HCT116 (cell line): Measurements from ENCODE around the gene F2RL1. TPM values are rescaled to one million over a fixed set of nuclear protein-coding genes. Genes with fewer than 3 reads are reported as not detected.

ENCODE experiments used
- ATAC-seq: fragments of 200-7000 bp; cut with Tn5 transposase; 2 replicates; pipeline ENCODE4 v1.9.1; 2020; ENCODE audit warnings: mild to moderate bottlenecking, moderate library complexity
- BruUV-seq: library from RNA; stranded (reverse); fragments of 400-500 nt; replicated peaks from 2 replicates; lab custom pipeline; 2021; lab: Mats Ljungman, UMichigan
- CTCF ChIA-PET: fragments of 300-600 bp; sonication (Branson Sonifier 250); formaldehyde crosslinking; loops from one replicate; lab custom pipeline; 2021; ENCODE audit warnings: antibody characterized with exemption; lab: Charles Lee
- POLR2A ChIA-PET: fragments of 300-600, 350-600 bp; sonication (Branson Sonifier 250); formaldehyde crosslinking; loops from one replicate; lab custom pipeline; 2021; ENCODE audit warnings: antibody characterized with exemption; lab: Charles Lee
- RAD21 ChIA-PET, 2 experiments: fragments of 300-600 bp; sonication (Branson Sonifier 250); formaldehyde crosslinking; loops; one replicate each; lab custom pipeline; 2023; ENCODE audit warnings: low total read pairs in 2 of 2; ENCODE audit not compliant: uncharacterized antibody in 2 of 2, unreplicated experiment in 2 of 2, low non-redundant PET in 1 of 2; lab: Charles Lee
- DNase-seq: peaks from one replicate; pipeline ENCODE4 v3.0.0-alpha.2; 2010; ENCODE audit warnings: low read depth, low spot score
- H2AFZ ChIP-seq: fragments of 200-600 bp; shearing (Covaris generic), sonication (generic); 2 replicates; pipeline ENCODE4 v1.6.1; 2017; ENCODE audit warnings: low read depth, mixed run types, mixed read lengths, antibody characterized with exemption, low read length; ENCODE audit not compliant: poor library complexity, severe bottlenecking
- H3K27ac ChIP-seq: 2 replicates; pipeline ENCODE4 v1.5.1; 2012; ENCODE audit warnings: low read depth, low read length
- H3K27me3 ChIP-seq: fragments of 200-600 bp; sonication (generic); 2 replicates; pipeline ENCODE4 v1.6.1; 2016; ENCODE audit warnings: mixed run types, low read length, mixed read lengths; ENCODE audit not compliant: insufficient read depth
- H3K36me3 ChIP-seq, 2 experiments: fragments of 200-500 bp in 1 of 2; fragments of 200-600 bp in 1 of 2; sonication (Bioruptor generic) in 1 of 2; sonication (generic) in 1 of 2; 2 replicates each; pipeline versions ENCODE4 v1.5.1 to v1.6.1; 2014 to 2016; ENCODE audit warnings: low read length in 2 of 2, inconsistent platforms in 1 of 2, mixed read lengths in 1 of 2, mixed run types in 1 of 2; ENCODE audit not compliant: insufficient read depth in 2 of 2, control insufficient read depth in 1 of 2
- H3K4me1 ChIP-seq, 2 experiments: fragments of 200-600 bp in 1 of 2; sonication (generic) in 1 of 2; 2 replicates each; pipeline versions ENCODE4 v1.5.1 to v1.6.1; 2012 to 2017; ENCODE audit warnings: low read length in 2 of 2, inconsistent platforms in 1 of 2, mild to moderate bottlenecking in 1 of 2, mixed read lengths in 1 of 2, mixed run types in 1 of 2, moderate library complexity in 1 of 2; ENCODE audit not compliant: insufficient read depth in 2 of 2, control insufficient read depth in 1 of 2
- H3K4me2 ChIP-seq: fragments of 200-600 bp; sonication (generic); 2 replicates; pipeline ENCODE4 v1.6.1; 2017; ENCODE audit warnings: mixed run types, low read length, mixed read lengths
- H3K4me3 ChIP-seq, 2 experiments: fragments of 200-600 bp in 1 of 2; sonication (generic) in 1 of 2; replicated peaks in 1 of 2; 2 replicates each; pipeline ENCODE4 v1.5.1; 2011 to 2016; ENCODE audit warnings: low read length in 2 of 2, control low read depth in 1 of 2, low read depth in 1 of 2, mild to moderate bottlenecking in 1 of 2, mixed read lengths in 1 of 2, mixed run types in 1 of 2
- H3K79me2 ChIP-seq: fragments of 200-600 bp; sonication (generic); 2 replicates; pipeline ENCODE4 v1.6.1; 2017; ENCODE audit warnings: mild to moderate bottlenecking, mixed run types, low read length, moderate library complexity, mixed read lengths; ENCODE audit not compliant: insufficient read depth
- H3K9ac ChIP-seq: fragments of 200-600 bp; sonication (generic); 2 replicates; pipeline ENCODE4 v1.6.1; 2016; ENCODE audit warnings: low read length, mixed read lengths
- H3K9me2 ChIP-seq: fragments of 200-600 bp; sonication (generic), shearing (Covaris generic); 2 replicates; pipeline ENCODE4 v1.6.1; 2017; ENCODE audit warnings: mixed run types, mild to moderate bottlenecking, moderate library complexity; ENCODE audit not compliant: insufficient read depth
- H3K9me3 ChIP-seq, 2 experiments: fragments of 200-500 bp in 1 of 2; fragments of 200-600 bp in 1 of 2; sonication (Bioruptor generic) in 1 of 2; sonication (generic) in 1 of 2; 2 replicates each; pipeline ENCODE4 v1.6.1; 2014 to 2017; ENCODE audit warnings: low read length in 2 of 2, mixed read lengths in 2 of 2, inconsistent platforms in 1 of 2, low read depth in 1 of 2, mild to moderate bottlenecking in 1 of 2, mixed run types in 1 of 2, moderate library complexity in 1 of 2; ENCODE audit not compliant: control insufficient read depth in 1 of 2, insufficient read depth in 1 of 2
- H4K20me1 ChIP-seq: fragments of 200-600 bp; sonication (generic), shearing (Covaris generic); 2 replicates; pipeline ENCODE4 v1.6.1; 2017; ENCODE audit warnings: mixed run types, mild to moderate bottlenecking, moderate library complexity; ENCODE audit not compliant: insufficient read depth
- EGR1 ChIP-seq: IDR thresholded peaks from 2 replicates; pipeline ENCODE4 v1.6.1; 2012; ENCODE audit warnings: low read depth
- EZH2 ChIP-seq: fragments of 200-600 bp; sonication (generic); IDR thresholded peaks from 2 replicates; pipeline ENCODE4 v1.6.1; 2017; ENCODE audit warnings: antibody characterized with exemption, mixed run types
- EZH2phosphoT487 ChIP-seq: fragments of 200-600 bp; IDR thresholded peaks from 2 replicates; pipeline ENCODE4 v1.6.1; 2018; ENCODE audit warnings: antibody characterized with exemption, borderline replicate concordance
- FOSL1 ChIP-seq: IDR thresholded peaks from 2 replicates; pipeline ENCODE4 v1.6.1; 2012; ENCODE audit warnings: low read depth
- POLR2A ChIP-seq: IDR thresholded peaks from 2 replicates; pipeline ENCODE4 v1.7.0; 2011; ENCODE audit warnings: borderline replicate concordance; ENCODE audit not compliant: insufficient read depth, insufficient read length; ENCODE audit errors: extremely low read depth
- POLR2AphosphoS5 ChIP-seq: IDR thresholded peaks from 2 replicates; pipeline ENCODE4 v1.6.1; 2011; ENCODE audit warnings: mild to moderate bottlenecking, low read depth, low read length, moderate library complexity
- SIN3A ChIP-seq: IDR thresholded peaks from 2 replicates; pipeline ENCODE4 v1.6.1; 2012; ENCODE audit warnings: low read depth
- SP1 ChIP-seq: IDR thresholded peaks from 2 replicates; pipeline ENCODE4 v1.6.1; 2012; ENCODE audit warnings: low read depth
- SRF ChIP-seq: IDR thresholded peaks from 2 replicates; pipeline ENCODE4 v1.6.1; 2012; ENCODE audit warnings: low read depth
- TCF7L2 ChIP-seq: IDR thresholded peaks from 2 replicates; pipeline ENCODE4 v1.7.0; 2011; ENCODE audit warnings: borderline replicate concordance, inconsistent platforms; ENCODE audit not compliant: insufficient read depth, insufficient read length; ENCODE audit errors: extremely low read depth
- YY1 ChIP-seq: IDR thresholded peaks from 2 replicates; pipeline ENCODE4 v1.6.1; 2011; ENCODE audit warnings: low read length, low read depth, moderate library complexity, mild to moderate bottlenecking; ENCODE audit not compliant: insufficient replicate concordance; ENCODE audit errors: extremely low read depth
- ZFX ChIP-seq: fragments of 450-650 bp; IDR thresholded peaks from 2 replicates; pipeline ENCODE4 v1.6.1; 2017
- ZNF274 ChIP-seq: fragments of 200-500 bp; sonication (Bioruptor generic); IDR thresholded peaks from 2 replicates; pipeline ENCODE4 v1.6.1; 2014; ENCODE audit warnings: mild to moderate bottlenecking, low read depth, low read length, inconsistent platforms
- intact Hi-C: fragments of 100-400 bp; cut with micrococcal nuclease; formaldehyde crosslinking; loops from 2 replicates; pipeline ENCODE4 v1.10.0; 2022
- total RNA-seq: library from RNA; stranded (reverse); gene quantifications from one replicate; pipeline ENCODE4 v1.2.1, GENCODE V29; 2021; ENCODE audit not compliant: unreplicated experiment
- TF ChIP-seq, protein P1 (sequence below): IDR thresholded peaks from 2 replicates; pipeline ENCODE4 v1.6.1; 2012
- TF ChIP-seq, protein P2 (sequence below): IDR thresholded peaks from 2 replicates; pipeline ENCODE4 v1.6.1; 2011; ENCODE audit warnings: mild to moderate bottlenecking, low read length, moderate library complexity; ENCODE audit not compliant: insufficient replicate concordance; ENCODE audit errors: extremely low read depth

Gene F2RL1
- total RNA-seq, 1 experiment from 2014 or later = 119 TPM

DNA sequence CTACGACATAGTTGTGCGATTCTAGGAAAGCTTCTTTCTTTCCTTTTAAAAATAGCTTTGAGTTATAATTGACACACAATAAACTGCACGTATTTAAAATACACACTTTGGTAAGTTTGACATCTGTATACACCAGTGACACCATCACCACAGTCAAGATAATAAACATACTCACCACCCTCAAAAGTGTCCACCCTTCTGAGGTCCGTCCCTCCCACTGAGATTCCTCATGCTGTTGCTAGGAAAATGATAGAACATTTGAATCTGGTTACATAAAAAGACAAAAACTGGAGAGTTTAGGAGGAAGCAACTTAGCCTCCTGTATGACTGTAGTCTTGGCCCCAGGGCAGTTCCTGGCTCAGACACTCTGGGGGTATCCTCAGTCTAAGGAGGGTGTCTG, 48.2 kb downstream of the F2RL1 start:
- Histone ChIP-seq H3K27ac (no peak overlapping the region), H3K4me2 (no peak overlapping the region), H3K9me2 (no peaks in the 10 kb centered on the region), H3K27me3 (no peaks in the 10 kb centered on the region), H3K4me1 (peaks cover 0 to 11% of the 10 kb centered on the region in 2 experiments; a peak in 3 of 4 replicates), H4K20me1 (no peaks in the 10 kb centered on the region), H3K9ac (no peak overlapping the region), H3K36me3 (no peaks in the 10 kb centered on the region), H3K79me2 (no peaks in the 10 kb centered on the region), H3K9me3 (no peaks in the 10 kb centered on the region), H3K4me3 (no peak overlapping the region), H2AFZ (peak overlapping the region; percentile 66)
- CTCF ChIA-PET = interaction anchor here (1.4 to 4.5 kb wide), 2 partner anchors 134 to 150 kb away, joined by 4 to 57 read pairs; no protein-coding TSS in a partner anchor
- no TSS peak for BruUV-seq
- intact Hi-C loops = loop anchor here (5.0 kb wide), 2 partner anchors 265 to 275 kb away; no protein-coding TSS in a partner anchor
- POLR2A ChIA-PET = interaction anchor here (1.1 kb wide), 1 partner anchor 49 kb away, joined by 3 read pairs; no protein-coding TSS in a partner anchor
- RAD21 ChIA-PET = no interaction called here
- TF ChIP-seq YY1 = no peak
- TF ChIP-seq FOSL1 = no peak
- TF ChIP-seq EZH2 = no peak
- DNase-seq (no peak), ATAC-seq (no peak)

DNA sequence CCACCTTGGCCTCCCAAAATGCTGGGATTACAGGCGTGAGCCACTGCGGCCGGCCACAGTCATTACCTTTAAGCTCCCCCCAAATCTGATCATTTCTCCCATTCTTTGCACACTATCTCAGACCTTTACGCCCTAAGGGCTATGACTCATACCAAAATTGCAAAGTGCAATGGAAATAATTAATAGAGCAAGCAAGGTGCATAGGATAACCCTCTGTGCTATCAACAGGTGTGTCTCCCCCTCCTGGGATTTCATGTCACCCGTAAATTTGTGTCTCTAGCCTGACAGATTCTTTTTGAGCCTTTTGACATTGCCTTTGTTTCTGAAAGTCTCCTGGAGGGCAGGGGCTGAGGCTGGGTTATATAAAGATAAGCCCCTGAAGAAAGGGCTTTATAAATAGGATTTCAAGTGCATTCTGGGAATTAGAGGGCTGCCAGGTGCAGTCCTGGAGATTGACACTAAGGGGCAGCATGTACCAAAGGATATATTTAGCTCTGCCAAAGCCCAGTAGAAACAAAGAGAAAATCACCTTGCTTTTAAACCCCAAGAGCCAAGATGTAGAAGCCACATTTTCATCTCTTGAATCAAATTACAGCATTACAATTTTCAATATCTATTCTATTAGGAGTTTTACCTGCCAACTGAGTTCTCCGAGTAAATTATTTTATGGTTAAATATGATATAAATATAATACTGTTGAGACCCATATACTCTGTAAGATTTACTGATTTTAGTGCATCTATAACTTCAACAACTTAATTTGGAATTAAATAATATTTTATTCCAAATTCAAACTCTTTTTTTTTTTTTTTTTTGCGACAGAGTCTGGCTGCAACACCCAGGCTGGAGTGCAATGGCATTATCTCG, 49.2 kb downstream of the F2RL1 start:
- POLR2A ChIA-PET = interaction anchor here (0.7 to 1.5 kb wide), 3 partner anchors 50 to 624 kb away, joined by 3 to 4 read pairs (median 3); partner anchors contain the start of gene WDR41
- TF ChIP-seq ZFX (no peak), TCF7L2 (no peak), SRF (no peak), EZH2phosphoT487 (no peak), EZH2 (no peak), EGR1 (no peak), SP1 (no peak), ZNF274 (no peak), SIN3A (no peak), YY1 (no peak), POLR2A (no peak), POLR2AphosphoS5 (no peak), FOSL1 (peak; percentile 52)
- TF ChIP-seq, protein P1, sequence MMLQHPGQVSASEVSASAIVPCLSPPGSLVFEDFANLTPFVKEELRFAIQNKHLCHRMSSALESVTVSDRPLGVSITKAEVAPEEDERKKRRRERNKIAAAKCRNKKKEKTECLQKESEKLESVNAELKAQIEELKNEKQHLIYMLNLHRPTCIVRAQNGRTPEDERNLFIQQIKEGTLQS = no peak
- TF ChIP-seq, protein P2, sequence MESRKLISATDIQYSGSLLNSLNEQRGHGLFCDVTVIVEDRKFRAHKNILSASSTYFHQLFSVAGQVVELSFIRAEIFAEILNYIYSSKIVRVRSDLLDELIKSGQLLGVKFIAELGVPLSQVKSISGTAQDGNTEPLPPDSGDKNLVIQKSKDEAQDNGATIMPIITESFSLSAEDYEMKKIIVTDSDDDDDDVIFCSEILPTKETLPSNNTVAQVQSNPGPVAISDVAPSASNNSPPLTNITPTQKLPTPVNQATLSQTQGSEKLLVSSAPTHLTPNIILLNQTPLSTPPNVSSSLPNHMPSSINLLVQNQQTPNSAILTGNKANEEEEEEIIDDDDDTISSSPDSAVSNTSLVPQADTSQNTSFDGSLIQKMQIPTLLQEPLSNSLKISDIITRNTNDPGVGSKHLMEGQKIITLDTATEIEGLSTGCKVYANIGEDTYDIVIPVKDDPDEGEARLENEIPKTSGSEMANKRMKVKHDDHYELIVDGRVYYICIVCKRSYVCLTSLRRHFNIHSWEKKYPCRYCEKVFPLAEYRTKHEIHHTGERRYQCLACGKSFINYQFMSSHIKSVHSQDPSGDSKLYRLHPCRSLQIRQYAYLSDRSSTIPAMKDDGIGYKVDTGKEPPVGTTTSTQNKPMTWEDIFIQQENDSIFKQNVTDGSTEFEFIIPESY = no peak

More for the DNA sequence above, 49.2 kb downstream of the F2RL1 start:
- Histone ChIP-seq H3K4me3 (no peak overlapping the region), H3K27ac (no peak overlapping the region), H3K9me2 (no peaks in the 10 kb centered on the region), H3K36me3 (no peaks in the 10 kb centered on the region), H3K9me3 (no peaks in the 10 kb centered on the region), H3K4me2 (peak overlapping the region; percentile 63), H3K9ac (no peak overlapping the region), H3K4me1 (peaks cover 0 to 11% of the 10 kb centered on the region in 2 experiments; a peak in 3 of 4 replicates), H4K20me1 (no peaks in the 10 kb centered on the region), H3K79me2 (no peaks in the 10 kb centered on the region), H3K27me3 (no peaks in the 10 kb centered on the region), H2AFZ (peak overlapping the region; percentile 90)
- DNase-seq = peak; percentile 63
- intact Hi-C loops = loop anchor here (1.0 to 5.0 kb wide), 4 partner anchors 148 to 371 kb away; no protein-coding TSS in a partner anchor
- no TSS peak for BruUV-seq
- peak; percentile 89 for ATAC-seq
- CTCF ChIA-PET = interaction anchor here (0.6 to 4.5 kb wide), 7 partner anchors 133 to 624 kb away, joined by 3 to 57 read pairs (median 4); partner anchors contain the start of genes WDR41 and ZBED3
- RAD21 ChIA-PET = no interaction called here
